Measurements from ENCODE around the gene DOK5.
A peak's percentile ranks its signal among the peaks of the same experiment; 100 is the strongest.

Gene DOK5

DNA sequence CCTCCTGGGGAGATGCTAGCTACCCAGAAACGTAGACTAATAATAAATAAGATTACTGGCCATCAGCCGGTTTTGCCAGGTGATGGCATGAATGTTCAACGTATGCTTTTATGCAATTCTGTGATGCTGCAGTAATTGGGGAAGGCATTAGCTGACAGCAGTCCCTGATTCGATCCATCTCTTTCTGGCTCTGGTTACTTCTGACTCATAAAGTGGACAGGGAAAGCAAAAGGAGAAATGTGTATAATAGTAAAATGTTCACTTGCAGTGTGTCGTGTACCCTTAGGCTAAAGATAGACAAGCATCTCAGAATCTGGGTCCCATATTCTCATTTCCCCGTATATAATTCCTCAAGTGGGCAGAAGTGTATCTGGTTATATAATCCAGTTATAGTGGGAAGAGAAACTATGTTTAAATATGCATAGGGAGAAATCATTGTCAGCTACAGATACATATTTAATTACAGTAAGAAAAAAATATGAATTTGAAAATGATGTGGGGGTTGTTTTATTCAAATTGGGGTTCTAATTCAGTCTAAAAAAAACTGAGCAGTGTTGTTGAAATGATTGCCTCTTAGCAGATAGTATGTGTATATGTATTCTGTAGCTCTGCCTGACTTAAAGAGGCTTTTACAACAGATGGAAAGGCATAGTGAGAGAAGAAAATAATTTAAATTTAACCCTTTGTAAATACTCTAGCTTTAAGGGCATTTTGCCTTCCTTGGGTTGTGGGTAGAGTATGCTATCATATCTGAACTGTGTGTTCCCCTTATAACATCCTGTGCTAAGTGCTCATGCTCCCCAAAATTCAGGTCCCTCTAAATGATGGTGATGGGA, 40.6 kb downstream of the DOK5 start:
- DNase-seq (ENCODE audit: low spot score): no peak

DNA sequence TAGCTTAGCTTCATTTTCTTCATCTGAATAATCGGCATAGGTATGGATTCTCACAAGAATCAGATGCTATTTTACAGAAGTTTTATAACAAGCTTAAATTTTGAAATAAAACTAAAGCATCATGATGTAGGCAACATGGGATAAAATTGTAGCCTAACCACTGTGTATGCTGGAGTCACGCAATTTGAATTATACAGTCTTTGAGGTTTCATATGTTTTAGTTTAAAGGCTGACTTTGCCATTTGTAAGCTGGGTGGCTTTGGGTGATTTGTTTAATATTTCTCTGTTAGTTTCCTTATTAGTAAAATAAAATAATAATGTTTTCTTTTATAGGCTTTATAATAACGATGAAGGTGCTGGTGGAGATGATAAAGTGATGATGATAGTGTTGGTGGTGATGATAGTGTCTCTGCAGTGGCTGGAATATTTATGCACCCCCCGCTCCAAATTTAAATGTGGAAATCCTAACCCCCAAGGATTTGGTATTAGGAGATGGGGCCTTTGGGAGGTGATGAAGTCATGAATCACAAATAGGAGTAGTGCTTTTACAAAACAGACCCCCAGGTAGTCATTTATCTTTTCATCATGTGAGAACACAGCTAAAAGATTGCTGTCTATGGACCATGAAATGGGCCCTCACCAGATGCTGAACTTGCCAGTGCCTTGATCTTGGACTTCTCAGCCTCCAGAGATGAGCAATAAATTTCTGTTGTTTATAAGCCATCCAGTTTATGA, 42.0 kb downstream of the DOK5 start:
- no peak for DNase-seq (ENCODE audit: low spot score)

DNA sequence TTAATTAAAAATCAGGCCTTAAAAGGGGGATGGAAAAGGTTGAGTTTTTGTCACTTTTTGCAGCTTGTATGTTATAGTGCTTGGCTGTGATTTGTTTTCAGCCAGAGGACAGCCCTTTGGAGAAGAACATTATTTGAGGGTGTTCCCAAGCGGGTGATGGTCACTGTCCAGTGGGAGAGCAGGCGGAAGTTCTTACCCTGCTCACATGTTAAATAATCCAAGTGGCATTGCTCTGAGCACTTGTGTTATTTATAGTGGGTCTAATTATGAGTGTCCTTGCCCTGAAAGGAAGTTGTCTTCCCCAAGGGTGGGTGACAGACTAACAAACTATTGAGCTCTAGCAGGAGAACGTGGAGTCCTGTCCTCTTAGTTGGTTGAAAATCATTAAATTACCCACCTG, 49.5 kb downstream of the DOK5 start:
- no peak for DNase-seq (ENCODE audit: low spot score)

DNA sequence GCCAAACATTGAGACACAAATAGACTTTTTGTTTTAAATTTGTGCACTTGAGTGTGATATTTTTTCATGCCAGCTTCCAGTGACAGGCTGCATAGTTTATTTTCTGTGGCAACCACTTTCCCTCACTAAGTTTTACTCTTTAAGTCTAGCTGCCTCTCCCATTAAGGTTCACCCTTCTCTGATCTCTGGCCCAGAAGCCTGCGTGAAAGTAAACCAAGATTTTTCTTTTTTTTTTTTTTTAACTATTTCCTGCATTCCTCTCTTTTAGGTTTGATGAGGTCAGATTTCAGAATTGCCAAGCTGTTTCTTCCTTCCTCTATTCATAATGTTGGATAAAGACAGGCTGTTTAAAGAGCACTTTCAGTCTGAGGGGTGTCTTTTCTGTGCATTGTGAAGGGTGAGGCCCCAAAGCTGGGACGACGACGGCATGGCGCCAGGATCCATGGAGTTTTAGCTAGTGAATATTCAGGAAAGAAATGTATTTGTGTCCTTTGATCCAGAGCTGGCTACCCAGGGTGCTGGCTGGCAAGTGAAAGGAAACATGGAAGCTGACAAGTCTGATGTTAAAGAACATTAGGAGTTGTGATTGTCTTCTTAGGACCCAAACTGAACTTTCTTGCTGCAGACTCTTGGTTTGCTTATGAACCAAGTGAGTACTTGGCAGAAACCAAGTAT, 50.7 kb downstream of the DOK5 start:
- peak; percentile 15 for DNase-seq (ENCODE audit: low spot score)

DNA sequence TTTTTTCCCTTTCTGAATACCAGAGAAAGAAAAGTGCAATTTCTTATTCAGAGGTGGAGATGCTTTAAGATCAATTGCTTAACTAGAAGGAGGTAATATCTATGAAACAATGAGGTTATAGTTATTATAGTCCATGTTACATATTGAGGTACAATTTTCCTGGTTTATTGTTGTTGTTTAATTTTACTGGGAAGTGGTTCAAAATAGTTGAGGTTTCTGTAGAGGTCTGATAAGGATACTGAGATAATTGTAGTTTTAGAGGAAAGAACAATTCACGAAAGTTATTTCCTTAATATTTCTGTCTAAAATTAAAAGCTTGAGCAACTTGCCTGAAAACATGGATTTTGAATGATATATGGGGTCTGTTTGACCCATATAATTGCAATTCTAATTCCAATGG, 51.4 kb downstream of the DOK5 start:
- no peak for DNase-seq (ENCODE audit: low spot score)

DNA sequence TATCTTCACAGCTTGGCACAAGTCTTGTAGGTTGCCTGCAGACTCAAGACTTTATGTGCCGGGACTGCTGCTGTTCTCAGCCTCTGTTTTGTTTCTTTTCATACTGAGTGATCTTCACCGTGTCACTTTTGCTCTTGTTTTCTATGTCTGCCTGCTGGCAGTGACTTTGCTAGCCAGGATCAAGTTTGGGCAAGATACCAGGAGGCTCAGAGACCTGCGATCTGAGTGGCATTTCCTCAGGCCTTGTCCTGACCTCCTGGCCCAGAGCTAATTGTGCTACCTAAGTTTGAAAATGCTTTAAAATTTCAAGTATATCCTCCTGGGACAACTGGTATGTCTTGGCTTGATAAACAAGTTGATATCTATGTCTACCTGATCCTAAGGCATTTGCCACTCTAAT, 57.2 kb downstream of the DOK5 start:
- no peak for DNase-seq (ENCODE audit: low spot score)

DNA sequence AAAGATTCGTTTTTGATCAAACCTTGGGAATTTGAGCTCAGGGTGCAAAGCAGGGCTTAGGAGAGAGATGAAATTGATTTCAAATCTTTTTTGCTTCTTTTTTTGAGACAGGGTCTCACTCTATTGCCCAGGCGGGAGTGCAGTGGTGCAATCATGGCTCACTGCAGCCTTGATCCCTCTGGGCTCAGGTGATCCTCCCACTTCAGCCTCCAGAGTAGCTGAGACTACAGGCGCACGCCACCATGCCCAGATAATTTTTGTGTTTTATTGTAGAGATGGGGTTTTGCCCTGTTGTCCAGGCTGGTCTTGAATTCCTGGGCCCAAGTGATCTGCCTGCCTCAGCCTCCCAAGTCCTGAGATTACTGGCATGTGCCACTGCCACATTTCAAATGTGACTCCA, 58.7 kb downstream of the DOK5 start:
- no peak for DNase-seq (ENCODE audit: low spot score)

DNA sequence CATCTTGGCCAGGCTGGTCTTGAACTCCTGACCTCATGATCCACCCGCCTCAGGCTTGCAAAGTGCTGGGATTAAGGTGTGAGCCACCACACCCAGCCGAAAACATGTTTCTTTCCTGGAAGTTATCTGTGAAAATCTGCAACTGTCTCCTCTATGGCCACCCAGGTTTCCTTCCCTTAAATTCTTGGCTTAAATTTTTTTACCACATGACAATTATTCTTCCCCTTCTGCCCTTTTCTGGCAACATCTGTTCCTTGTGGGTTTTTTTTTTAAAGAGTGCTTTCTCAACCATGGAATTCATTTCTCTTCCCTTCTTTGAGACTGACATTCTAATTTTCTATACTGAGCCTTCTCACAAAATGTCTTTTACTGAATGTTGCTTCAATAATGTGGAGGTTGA, 59.6 kb downstream of the DOK5 start:
- no peak for DNase-seq (ENCODE audit: low spot score)

DNA sequence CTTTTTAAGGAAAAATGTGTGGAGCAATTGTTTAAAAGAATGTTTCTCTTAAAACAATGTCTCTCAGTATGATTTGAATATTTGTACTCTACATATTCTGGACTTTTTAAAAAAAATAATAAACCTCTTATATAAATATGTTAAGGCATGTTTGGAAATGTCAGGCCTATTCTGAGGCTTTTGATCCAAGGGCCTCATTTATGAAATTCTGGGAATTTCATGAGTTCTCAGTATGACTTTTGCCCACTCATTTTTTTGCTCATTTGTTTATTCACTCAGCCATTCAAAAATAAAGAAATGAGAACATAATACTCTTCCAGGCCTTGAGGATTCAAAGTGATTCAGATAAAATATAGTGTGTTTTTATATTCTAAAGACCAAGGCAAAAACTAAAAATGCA, 60.4 kb downstream of the DOK5 start:
- DNase-seq (ENCODE audit: low spot score): no peak

DNA sequence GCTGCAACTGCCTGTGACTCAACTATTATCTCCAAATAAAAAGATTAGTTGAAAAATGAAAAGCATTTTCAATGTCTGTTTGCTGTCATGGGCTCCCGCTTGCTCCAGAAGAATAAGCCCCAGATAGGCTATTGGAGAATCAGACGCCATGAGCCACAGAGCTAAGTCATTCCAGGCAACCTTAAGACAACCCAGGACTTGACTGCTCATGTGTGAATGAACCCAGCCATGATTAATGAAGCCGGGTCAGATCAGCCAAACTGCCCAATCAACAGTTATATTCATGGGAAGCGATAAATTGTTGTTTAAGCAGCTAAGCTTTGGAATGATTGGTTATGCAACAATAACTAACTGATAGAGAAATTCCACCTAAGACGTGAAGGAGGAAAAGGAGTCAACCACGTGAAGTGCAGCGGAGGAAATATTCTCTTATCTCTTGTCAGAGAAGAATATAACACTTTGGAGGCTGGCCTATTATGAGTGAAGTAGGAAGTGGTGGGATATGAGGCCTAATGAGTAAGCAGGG, 64.2 kb downstream of the DOK5 start:
- no peak for DNase-seq (ENCODE audit: low spot score)

DNA sequence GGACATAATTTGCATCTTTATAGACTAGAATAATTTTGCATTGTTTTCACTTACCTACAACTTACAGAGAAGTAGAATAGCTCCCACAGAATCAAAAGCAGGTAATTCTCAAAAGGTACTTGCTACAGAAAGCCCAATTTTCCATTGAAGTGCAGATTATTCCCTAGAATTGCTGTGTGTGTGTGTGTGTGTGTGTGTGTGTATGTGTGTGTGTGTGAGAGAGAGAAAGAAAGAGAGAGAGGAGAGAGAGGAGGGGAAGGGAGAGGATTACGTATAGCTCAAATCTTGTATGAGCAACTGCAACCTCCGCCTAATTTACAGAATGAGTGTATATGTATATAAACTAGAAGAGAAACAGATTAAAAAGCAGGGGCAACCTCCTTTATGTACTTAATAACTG, 68.0 kb downstream of the DOK5 start:
- no peak for DNase-seq (ENCODE audit: low spot score)

DNA sequence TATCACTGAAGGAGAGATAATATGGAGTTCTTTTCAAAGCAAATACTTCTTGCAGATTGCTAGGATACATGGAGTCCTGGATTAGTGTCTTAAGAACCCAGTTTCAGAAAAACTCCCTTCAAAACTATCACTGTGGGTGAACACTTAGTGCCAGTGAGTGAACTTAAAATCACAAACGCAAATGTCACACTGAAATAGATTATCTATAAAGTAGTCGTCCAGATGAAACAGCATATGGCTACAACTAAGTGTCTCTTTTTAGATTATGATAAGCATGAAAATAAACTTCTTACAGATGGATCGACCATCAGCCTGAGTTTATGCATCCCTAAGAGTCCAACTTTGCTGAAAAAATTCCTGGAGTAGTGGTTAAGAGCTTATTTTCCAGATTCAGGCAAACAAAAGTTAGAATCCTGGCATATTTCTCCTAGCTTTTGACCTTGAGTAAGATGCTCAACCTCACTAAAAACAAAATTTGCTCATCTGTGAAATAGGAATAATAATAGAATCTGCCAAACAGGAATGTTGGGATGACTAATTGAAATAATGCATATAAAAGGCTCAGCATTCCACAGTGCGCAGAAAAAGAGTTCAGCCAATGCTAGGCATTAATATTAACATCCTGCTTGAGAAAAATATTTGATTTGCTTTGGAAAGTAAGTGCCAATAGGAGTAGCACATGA, 70.4 kb downstream of the DOK5 start:
- DNase-seq (ENCODE audit: low spot score): no peak

DNA sequence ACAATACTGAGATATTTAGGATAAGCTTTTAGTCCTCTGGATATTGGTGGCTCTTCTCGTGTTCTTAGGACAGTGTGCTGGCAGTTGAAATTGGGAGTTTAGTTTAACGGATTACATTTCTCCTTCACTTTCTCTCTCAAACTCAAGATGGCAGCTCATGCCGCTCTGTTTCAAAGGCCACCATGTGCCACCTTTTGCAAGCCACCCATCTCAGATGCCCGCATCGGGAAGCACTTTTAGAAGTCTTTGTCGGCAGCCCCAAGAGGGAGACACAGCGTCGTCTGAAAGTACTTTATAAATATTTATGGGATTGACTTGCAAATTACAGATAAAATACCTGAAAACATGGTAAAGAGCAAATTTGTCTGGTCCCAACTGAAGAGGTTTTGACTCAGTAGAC, 73.5 kb downstream of the DOK5 start:
- no peak for DNase-seq (ENCODE audit: low spot score)

DNA sequence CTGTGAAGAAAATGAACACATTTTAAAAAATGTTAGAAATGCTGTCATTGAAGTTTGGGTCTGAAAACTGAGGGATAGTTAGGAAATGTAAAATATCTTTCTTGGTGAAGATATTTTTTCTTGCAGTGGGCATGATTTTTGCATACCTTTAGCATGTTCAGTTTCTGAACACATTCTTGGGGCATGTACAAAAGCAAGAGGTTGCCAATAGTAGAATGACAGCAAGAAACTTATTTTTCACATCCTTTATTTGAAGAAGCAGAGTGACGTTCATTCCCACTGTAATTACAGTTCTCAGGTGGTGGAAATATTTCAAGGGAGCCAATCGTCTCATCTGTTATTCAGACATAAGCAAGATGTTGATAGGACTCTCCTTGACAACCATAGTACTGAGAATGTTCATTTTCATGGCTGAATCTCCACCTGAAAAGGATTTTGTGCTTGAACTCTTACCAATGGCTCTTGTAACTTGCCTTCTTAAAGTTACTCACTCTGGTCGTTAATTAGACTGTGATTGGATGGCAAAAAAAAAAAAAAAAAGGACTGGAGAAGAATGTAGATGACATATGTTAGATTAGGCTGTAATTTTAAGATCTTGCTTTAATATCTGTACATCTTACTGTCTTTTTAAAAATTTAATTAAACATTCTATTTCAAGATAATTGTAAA, 74.4 kb downstream of the DOK5 start:
- DNase-seq (ENCODE audit: low spot score): no peak

DNA sequence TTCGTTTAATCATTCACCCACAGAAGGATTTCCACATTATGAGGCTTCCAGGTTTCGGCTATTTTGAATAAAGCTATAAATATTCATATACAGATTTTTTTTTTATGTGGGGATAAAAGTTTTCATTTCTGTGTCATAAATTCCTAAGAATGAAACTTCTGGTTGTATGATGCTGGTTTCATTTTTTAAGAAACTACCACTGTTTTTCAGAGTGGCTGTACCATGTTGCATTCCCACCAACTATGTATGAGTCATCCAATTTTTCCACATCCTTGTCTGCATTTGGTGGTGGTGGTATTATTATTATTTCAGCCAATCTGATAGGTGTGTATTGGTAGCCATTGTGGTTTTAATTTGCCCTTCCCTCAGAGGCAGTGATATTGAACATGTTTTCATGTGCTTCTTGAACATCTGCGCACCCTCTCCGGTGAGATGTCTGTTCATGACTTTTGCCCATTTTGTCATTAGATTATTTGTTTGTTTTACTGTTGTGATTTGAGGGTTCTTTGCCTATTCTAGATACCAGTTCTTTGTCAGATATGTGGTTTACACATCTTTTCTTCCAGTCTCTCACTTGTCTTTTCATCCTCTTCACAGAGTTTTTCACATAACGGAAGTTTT, 75.5 kb downstream of the DOK5 start:
- DNase-seq (ENCODE audit: low spot score): no peak

DNA sequence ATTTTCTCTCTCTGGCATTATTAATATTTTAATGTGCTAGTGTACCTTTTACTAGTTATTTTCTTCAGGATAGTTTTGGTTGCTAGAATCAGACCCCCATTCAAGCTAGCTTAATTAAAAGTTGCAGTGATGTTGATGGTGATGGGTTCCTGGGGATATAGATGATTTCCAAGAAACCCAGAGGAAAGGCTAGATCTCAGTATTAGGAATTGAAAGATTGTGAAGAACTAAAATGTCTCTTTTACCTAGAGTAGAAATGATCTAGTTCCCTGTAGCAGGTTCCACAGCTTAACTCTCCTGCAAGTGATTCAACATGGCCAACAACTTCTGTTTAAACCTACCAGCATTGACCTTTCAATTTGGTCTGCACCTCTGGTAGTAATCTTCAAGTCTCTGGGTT, 78.6 kb downstream of the DOK5 start:
- DNase-seq (ENCODE audit: low spot score): no peak

DNA sequence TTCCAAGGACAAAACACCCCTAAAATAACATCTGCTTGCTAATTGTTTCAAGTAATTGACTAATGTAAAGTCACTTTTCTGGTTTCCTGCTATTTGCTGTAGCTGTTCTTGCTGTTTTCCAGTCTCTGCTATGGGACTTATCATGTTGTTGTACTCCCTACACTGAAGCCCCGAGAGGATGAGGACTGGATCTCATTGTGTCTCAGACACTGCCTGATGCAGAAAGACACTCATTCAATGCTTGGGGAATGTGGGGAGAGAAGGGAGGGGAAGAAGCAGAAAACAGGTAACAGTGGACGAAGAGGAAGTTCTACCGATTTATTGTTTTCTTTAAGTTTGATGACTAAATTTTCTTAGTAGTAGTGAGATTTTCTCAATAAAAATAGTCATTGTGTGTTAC, 79.8 kb downstream of the DOK5 start:
- DNase-seq (ENCODE audit: low spot score): no peak

DNA sequence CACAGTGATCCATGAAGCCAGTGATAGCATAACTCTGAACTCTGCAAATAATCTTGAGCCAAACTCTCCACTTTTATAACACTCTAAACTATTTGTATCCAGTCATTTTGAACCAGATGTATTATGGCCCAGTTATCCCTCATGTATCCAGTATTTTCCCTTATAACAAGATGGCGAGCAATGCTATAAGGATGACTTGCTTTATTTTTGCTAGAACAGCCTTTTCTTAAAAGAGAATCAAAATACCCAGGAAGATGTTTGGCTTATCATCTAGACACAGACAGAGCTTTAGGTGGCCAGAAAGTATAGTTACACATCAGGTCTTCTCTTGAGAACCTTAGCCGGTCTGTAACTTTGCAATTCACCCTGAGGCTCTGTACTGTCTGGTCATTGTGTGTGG, 81.0 kb downstream of the DOK5 start:
- no peak for DNase-seq (ENCODE audit: low spot score)

DNA sequence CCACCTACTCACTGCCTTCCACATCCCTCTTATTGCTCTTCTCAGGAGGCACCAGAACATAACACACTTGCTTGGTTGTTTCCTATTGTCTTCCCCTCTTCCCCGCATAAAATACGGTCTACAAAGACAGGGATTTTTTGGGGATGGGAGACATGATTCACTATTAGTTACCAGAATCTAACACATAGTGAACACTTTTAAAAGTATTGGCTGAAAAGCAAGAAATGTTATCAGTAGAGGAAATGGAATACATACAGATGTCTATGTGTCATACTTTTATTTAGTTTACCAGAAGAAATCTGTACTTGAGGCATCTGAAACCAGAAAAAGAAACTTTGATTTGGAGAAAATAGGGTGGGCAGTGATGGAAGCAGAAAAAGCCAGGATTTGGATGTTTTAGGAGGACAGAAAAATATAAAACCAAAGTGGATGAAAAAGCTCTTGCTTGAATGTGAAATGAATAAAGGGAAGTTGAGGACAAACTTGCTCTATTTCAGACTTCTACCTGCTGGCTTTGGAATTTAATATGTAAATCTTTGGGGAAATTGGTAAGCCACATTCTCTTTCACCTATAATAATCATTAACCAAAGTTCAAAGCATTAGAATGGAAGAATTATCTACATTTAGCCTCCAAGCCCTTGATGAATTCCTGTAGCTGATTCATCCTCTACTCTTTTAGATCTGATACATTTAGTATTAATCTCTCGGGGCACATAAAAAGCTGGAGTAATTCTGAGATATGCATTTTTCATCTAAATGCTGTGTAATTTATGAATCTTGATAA, 82.6 kb downstream of the DOK5 start:
- DNase-seq (ENCODE audit: low spot score): no peak

DNA sequence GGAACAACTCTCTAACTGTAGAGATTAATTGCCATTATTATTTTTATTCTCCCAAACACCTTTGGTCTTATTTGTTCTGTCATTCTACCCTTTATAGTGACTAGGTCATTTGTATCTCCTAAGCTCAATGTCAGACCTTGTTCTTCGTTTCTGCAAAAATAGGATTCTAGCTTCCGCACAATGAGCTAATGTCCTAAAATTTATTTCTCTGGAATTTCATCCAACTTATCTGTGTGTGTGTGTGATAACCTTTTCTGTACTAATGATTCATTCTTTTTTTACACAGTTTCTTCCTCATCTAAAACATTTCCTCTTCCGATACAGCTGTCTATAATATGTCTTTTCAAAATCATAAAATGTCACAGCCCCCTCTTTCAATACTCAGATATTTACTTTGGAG, 84.5 kb downstream of the DOK5 start:
- no peak for DNase-seq (ENCODE audit: low spot score)
